ENCODE measurements around the gene TMEFF1. TPM values are rescaled to one million over a fixed set of nuclear protein-coding genes. Genes with fewer than 3 reads are reported as not detected.
"Not testable (repeated sequence)": the region's sequence is repeated elsewhere in the genome, so short reads cannot be mapped to it uniquely, and the experiment has no call there.

Gene TMEFF1
- total RNA-seq, 1 experiment from 2014 or later = 1.2 TPM

GRCh38 chr9:100489836-100490235 is 16.9 kb downstream of the TMEFF1 start:
- no peak for DNase-seq (ENCODE audit: low spot score)

GRCh38 chr9:100492952-100493351 is 20.0 kb downstream of the TMEFF1 start:
- DNase-seq (ENCODE audit: low spot score) = peak; percentile 56

- no peak for DNase-seq (ENCODE audit: low spot score)
These were observed 25.6 kb downstream of the TMEFF1 start for GRCh38 chr9:100498592-100498991.

- no peak for DNase-seq (ENCODE audit: low spot score)
These were observed 26.5 kb downstream of the TMEFF1 start for GRCh38 chr9:100499460-100499859.

- no peak for DNase-seq (ENCODE audit: low spot score)
These were observed 26.9 kb downstream of the TMEFF1 start for GRCh38 chr9:100499866-100500265.

GRCh38 chr9:100505564-100506159 is 32.7 kb downstream of the TMEFF1 start:
- peak; percentile 40 for DNase-seq (ENCODE audit: low spot score)

- DNase-seq (ENCODE audit: low spot score) = not testable (repeated sequence)
These were observed 34.4 kb downstream of the TMEFF1 start for GRCh38 chr9:100507350-100507749.

- DNase-seq (ENCODE audit: low spot score) = no peak
These were observed 38.3 kb downstream of the TMEFF1 start for GRCh38 chr9:100511205-100511604.

GRCh38 chr9:100515578-100516494 is 42.9 kb downstream of the TMEFF1 start:
- no peak for DNase-seq (ENCODE audit: low spot score)

GRCh38 chr9:100521282-100521681 is 48.3 kb downstream of the TMEFF1 start:
- no peak for DNase-seq (ENCODE audit: low spot score)

- no peak for DNase-seq (ENCODE audit: low spot score)
These were observed 52.6 kb downstream of the TMEFF1 start for GRCh38 chr9:100525563-100525962.

GRCh38 chr9:100527180-100527794 is 54.3 kb downstream of the TMEFF1 start:
- DNase-seq (ENCODE audit: low spot score) = not testable (repeated sequence)

- no peak for DNase-seq (ENCODE audit: low spot score)
These were observed 61.5 kb downstream of the TMEFF1 start for GRCh38 chr9:100534401-100534800.

- DNase-seq (ENCODE audit: low spot score) = no peak
These were observed 67.4 kb downstream of the TMEFF1 start for GRCh38 chr9:100540327-100540726.

- DNase-seq (ENCODE audit: low spot score) = no peak
These were observed 76.1 kb downstream of the TMEFF1 start for GRCh38 chr9:100549048-100549447.

GRCh38 chr9:100554935-100555401 is 82.0 kb downstream of the TMEFF1 start:
- peak; percentile 6 for DNase-seq (ENCODE audit: low spot score)

- no peak for DNase-seq (ENCODE audit: low spot score)
These were observed 82.5 kb downstream of the TMEFF1 start for GRCh38 chr9:100555471-100555870.

- no peak for DNase-seq (ENCODE audit: low spot score)
These were observed 84.1 kb downstream of the TMEFF1 start for GRCh38 chr9:100557053-100557452.

- peak; percentile 76 for DNase-seq (ENCODE audit: low spot score)
These were observed 88.3 kb downstream of the TMEFF1 start for GRCh38 chr9:100561256-100561655.

GRCh38 chr9:100567856-100568255 is 94.9 kb downstream of the TMEFF1 start:
- no peak for DNase-seq (ENCODE audit: low spot score)

GRCh38 chr9:100573655-100574260 is 100.8 kb downstream of the TMEFF1 start:
- no peak for DNase-seq (ENCODE audit: low spot score)

- no peak for DNase-seq (ENCODE audit: low spot score)
These were observed 102.1 kb downstream of the TMEFF1 start for GRCh38 chr9:100575006-100575405.
